GM06990 (cell line): ENCODE data around the gene PPARG.

ENCODE experiments used
- DNase-seq: peaks from one replicate; pipeline ENCODE4 v3.0.0-alpha.2; 2011; ENCODE audit not compliant: insufficient read length; ENCODE audit errors: extremely low read depth
- H3K27me3 ChIP-seq: replicated peaks from 2 replicates; pipeline ENCODE4 v1.6.0; 2011; ENCODE audit warnings: low read length; ENCODE audit not compliant: control insufficient read depth, insufficient read depth
- H3K36me3 ChIP-seq: 2 replicates; pipeline ENCODE4 v1.5.1; 2011; ENCODE audit warnings: low read length; ENCODE audit not compliant: control insufficient read depth, insufficient read depth
- H3K4me3 ChIP-seq: replicated peaks from 2 replicates; pipeline ENCODE4 v1.5.1; 2011; ENCODE audit warnings: low read depth, mild to moderate bottlenecking, control low read depth, low read length
- TF ChIP-seq, protein P1 (sequence below): IDR thresholded peaks from 2 replicates; pipeline ENCODE4 v1.5.1; 2011; ENCODE audit warnings: low read length, control low read depth, mild to moderate bottlenecking, inconsistent platforms; ENCODE audit not compliant: insufficient read depth, poor library complexity, severe bottlenecking

The PPARG gene

GRCh38 chr3:12349895-12350811 is 61.3 kb downstream of the PPARG start:
- H3K36me3 ChIP-seq, result no peaks in the 10 kb centered on the region
- DNase-seq, result no peak
- TF ChIP-seq, protein P1, sequence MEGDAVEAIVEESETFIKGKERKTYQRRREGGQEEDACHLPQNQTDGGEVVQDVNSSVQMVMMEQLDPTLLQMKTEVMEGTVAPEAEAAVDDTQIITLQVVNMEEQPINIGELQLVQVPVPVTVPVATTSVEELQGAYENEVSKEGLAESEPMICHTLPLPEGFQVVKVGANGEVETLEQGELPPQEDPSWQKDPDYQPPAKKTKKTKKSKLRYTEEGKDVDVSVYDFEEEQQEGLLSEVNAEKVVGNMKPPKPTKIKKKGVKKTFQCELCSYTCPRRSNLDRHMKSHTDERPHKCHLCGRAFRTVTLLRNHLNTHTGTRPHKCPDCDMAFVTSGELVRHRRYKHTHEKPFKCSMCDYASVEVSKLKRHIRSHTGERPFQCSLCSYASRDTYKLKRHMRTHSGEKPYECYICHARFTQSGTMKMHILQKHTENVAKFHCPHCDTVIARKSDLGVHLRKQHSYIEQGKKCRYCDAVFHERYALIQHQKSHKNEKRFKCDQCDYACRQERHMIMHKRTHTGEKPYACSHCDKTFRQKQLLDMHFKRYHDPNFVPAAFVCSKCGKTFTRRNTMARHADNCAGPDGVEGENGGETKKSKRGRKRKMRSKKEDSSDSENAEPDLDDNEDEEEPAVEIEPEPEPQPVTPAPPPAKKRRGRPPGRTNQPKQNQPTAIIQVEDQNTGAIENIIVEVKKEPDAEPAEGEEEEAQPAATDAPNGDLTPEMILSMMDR, result no peak
- no peaks in the 10 kb centered on the region for H3K27me3 ChIP-seq
- H3K4me3 ChIP-seq, result no peak overlapping the region

GRCh38 chr3:12351145-12351544 is 62.3 kb downstream of the PPARG start:
- TF ChIP-seq, protein P1, result no peak
- DNase-seq, result no peak
- Histone ChIP-seq H3K27me3 (no peaks in the 10 kb centered on the region), H3K4me3 (no peak overlapping the region), H3K36me3 (no peaks in the 10 kb centered on the region)

GRCh38 chr3:12352253-12352652 is 63.4 kb downstream of the PPARG start:
- TF ChIP-seq, protein P1, result no peak
- Histone ChIP-seq H3K27me3 (no peaks in the 10 kb centered on the region), H3K36me3 (no peaks in the 10 kb centered on the region), H3K4me3 (no peak overlapping the region)
- no peak for DNase-seq

DNA sequence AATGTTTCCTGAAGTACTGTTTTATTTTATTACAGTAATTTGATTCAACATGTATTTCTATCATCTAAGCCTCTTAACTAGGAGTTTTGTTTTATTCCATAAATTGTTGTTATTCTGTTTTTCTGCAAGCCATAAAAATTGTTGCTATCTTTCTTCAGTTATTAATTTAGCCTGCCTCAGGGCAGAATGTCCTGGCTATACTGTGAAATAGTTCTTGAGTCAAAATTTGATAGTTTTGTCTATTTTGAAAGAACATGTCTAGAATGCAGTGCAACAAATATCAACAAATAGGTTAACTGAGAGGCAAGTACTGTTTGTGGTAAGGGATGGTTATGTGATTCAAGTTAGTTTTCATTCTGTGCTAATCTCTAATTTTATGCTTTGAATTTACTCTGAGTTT is 63.9 kb downstream of the PPARG start:
- DNase-seq, result no peak
- TF ChIP-seq, protein P1, result no peak
- H3K4me3 ChIP-seq, result no peak overlapping the region
- H3K27me3 ChIP-seq, result no peaks in the 10 kb centered on the region
- H3K36me3 ChIP-seq, result no peaks in the 10 kb centered on the region

GRCh38 chr3:12353796-12354525 is 65.1 kb downstream of the PPARG start:
- TF ChIP-seq, protein P1, result no peak
- no peak for DNase-seq
- H3K27me3 ChIP-seq, result no peaks in the 10 kb centered on the region
- H3K36me3 ChIP-seq, result no peaks in the 10 kb centered on the region
- no peak overlapping the region for H3K4me3 ChIP-seq
